GM21619 (cell line): ENCODE results near the gene KCNH4.
"Not testable (repeated sequence)": the region's sequence is repeated elsewhere in the genome, so short reads cannot be mapped to it uniquely, and the experiment has no call there.

Source experiments
- ATAC-seq: cut with Tn5 transposase; IDR thresholded peaks from one replicate; pipeline ENCODE4 v1.9.1; 2021; ENCODE audit not compliant: unreplicated experiment

The KCNH4 gene

DNA sequence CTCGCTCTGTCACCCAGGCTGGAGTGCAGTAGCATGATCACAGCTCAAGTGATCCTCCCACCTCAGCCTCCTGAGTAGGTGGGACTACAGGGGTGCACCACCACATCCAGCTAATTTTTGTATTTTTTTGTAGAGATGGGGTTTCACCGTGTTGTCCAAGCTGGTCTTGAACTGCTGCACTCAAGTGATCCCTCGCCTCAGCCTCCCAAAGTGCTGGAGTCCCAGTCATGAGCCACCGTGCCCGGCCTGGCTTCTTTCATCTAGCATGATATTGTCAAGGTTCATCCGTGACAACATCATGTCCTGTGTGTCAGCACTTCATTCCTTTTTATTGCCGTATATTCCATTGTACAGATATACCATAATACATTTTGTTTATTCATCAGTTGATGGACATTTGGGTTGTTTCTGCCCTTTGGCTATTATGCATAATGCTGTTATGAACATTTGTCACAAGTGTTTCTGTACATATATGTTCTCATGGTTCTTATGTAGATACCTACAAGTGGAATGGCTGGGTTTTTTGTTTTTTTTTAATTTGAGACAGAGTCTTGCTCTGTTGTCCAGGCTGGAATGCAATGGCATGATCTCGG lies 16.7 kb upstream of the KCNH4 start:
- no peak for ATAC-seq

DNA sequence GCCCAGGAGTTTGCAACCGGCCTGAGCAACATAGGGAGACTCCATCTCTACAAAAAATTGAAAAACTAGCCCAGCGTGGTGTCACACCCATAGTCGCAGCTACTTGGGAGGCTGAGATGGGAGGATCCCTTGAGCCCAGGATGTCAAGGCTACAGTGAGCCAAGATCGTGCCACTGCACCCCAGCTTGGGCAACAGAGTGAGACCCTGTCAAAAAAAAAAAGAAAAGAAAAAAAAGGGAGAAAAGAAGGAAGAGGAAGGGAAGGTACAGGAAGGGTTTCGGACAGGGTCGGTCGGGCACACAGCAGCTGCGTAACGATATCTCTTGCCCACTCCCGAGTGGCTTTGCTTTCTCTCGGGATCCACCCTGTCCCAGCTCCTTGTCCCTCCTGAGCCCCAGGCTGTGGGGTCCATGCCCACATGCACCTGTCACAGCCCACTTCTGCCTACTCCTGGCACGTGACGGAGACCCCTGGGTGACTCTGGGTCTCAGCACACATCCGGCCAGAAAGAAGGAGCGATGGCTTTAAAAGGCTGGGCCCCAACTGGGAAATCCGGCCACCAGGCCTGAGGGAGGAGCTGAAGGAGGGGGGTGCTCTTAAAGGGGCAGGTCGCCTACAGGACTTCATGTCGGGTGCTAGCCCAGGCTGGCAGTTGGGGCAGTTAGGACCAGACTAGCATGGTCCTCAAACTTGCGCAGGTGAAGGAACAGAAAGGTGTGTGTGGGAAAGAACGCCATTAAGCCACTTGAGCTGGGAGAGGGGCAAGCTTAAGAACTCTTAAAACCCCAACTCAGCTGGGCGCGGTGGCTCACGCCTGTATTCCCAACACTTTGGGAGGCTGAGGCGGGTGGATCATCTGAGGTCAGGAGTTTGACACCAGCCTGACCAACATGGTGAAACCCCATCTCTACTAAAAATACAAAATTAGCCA lies 13.3 kb upstream of the KCNH4 start, which contains the start of gene GHDC:
Gene GHDC (minus strand): TSS at position 526 of the 931 bp plus-strand sequence. CDS start 913 bp downstream, outside the sequence.
- peak; percentile 89 for ATAC-seq

DNA sequence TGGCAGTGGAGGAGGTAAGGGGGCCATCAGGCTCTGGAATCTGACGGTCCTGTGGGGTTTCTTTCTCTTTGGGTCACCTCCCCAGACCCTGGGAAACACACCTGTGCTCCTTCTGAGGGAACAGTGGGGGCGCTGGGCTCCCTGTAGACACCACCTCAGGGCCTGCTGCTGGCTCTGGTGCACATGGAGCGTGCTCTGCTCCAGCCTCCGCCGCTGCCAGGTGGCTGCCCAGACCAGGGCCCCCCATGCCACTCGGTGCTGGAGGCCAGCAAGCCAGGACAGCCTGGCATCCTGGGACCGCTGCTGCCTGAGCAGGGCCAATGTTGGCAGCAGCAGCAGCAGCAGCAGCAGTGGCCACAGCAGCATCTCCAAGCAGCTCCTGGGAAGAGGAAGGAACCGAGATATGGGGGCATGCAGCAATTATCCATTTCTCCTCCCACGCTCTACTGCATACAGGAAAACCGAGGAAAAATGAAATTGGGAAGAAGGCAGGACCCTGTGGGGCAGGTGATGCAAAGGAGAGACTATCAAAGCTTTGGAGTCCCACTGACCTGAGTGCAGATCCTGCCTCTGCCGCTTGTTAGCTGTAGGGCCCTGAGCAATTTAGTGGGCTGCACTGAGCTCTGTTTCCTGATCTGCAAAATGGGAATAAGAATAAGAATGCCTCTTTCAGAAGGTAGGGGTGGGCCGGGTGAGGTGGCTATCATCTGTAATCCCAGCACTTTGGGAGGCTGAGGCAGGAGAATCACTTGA lies 12.4 kb upstream of the KCNH4 start:
- no peak for ATAC-seq

DNA sequence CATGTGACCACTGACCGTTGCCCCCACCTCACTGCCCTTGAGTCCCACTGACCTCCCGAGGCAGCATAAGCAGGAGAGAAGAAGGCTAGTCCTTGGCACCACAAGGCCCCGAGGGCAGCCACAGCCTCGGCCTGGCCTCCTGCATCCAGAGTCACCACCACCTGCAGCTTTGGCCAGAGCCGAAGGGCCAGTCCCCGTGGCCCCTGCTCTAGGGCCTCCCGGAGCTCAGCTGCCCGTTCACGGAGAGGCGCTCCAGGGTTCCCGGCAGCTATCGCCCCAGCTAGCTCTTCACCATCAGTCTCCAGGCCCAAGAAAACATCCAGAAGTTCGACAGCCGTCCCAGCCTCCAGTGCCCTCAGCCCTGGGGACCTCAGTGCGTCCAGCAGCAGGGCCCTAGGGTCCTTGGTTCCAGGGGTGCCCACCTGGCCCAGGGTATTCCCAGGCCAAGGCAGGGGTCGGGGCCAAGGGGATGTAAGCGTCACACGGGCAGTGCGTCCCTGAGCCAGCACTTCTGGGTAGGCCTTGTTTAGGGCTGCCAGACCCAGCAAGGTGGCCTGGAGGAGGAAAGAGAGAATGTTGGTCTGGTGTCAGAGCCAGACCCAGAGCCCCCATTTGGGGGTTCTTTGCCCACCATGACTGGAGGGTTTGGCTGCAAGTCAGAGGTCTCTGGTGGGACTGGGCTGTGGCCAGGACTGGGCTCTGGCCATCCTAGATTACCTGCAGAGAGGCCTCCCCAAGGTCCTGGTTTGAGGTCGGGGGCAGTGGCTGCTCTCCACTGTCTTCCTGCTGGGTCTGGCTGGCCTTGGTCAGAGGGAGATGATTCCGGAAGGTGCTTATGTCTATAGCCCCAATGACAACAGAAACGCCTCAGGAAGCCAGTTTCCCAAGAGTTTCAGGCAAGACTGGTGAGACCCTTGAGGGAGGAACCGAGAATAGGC lies 11.5 kb upstream of the KCNH4 start:
- ATAC-seq, result no peak

DNA sequence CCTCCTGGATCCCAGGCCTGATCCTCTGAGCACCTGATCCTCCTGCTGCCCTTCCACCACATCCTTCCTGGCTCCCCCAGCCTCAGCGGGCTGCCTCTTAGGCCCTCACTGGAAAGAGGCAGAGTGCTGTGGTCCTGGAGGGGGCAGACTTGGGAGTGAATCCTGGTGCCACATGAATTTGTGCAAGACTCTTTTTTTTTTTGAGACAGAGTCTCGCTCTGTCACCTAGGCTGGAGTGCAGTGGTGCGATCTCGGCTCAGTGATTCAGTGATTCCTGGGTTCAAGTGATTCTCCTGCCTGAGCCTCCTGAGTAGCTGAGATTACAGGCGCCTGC lies 10.3 kb upstream of the KCNH4 start:
- no peak for ATAC-seq

DNA sequence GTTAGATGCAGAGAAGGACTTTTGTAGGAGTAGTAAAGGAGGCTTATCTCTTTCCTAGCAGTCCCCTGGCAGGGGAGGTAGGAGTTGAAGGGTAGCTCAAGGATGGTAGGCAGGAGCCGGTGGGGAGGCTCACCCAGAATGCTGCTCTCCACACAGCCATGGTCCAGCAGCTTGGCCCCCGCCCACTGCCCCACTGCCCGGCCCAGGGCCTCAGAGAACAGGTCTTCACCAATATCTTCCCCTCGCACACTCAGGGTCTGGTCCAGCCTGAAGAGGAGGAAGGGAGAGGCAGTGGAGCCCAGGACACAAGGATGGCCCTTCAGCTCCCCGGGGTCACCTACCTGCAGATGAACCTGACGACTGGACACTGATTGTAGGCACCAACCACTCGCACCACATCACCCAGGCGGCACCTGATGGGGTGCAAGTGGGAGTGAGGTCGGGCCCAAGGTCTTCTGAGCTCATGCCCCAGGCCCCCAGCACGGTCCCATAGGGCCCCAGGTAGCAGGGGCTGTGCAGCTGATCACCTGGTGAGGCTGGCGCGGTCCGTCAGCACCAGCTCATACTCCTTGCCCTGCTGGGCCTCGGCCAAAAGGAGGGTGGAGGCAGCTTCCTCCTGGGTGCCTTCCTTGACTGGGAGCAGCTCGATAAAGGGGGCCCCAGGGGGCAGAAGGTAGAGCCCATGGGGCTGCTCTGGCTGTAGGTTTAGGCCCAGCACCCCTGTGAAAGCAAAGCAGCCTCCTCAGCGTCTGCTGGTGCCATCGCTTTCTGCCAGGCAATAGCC lies 9.7 kb upstream of the KCNH4 start:
- no peak for ATAC-seq

DNA sequence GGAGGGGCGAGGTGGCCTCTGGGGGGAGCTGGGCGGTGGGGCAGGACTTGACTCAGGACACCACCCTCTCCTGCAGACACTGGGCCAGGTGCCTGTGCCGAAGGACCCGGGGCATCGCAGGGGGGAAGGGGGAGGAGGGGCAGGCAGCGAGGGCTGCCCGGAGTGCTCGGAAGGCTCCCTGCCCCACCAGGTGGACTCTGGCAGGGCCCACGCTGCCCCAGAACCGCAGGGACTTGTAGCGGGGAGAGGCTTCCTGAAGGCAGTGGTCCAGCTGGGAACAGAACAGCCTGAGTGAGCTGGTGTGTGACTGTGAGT lies 8.7 kb upstream of the KCNH4 start:
- ATAC-seq, result no peak

DNA sequence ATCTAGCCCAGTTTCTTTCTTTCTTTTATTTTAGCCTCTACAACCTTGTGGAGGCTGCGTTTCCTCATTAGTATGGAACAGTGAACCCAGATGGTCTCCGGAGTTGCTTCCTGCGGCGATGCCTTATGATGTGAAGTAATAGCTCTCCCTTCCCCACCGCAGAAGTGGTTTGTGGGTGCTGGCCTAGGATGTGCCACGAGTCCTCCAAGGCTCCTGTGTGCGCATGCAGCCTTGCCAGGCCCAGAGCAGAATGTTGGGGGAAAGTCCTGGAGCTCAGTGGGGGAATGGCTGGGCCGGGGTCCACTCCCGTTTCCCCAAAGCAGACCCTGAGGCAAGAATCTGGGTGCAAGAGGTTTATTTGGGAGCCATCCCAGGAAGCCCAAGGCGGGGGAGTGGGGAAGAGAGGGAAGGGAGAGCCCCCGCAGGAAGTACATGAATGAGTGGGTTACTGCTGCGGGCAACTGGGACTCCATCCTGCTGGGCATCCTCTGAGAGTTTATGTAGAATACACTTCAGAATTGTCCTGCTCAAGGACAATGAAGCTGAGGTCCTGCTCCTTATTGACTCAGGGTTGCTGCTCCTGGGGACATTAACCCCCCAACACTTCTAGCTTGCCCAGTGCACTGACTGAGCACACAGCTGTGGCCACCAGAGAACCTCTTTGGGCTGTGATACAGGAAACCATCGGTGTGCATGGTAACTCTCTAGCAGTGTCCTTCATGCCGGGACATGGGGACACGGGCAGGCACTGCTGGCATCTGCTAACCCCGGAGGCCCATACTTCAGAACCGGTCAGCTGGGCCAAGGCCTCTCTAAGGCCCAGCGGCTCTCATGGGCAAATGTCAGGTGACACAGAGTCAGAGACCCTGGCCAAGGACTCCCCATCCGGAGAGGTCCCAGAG lies 8.1 kb upstream of the KCNH4 start:
- no peak for ATAC-seq

DNA sequence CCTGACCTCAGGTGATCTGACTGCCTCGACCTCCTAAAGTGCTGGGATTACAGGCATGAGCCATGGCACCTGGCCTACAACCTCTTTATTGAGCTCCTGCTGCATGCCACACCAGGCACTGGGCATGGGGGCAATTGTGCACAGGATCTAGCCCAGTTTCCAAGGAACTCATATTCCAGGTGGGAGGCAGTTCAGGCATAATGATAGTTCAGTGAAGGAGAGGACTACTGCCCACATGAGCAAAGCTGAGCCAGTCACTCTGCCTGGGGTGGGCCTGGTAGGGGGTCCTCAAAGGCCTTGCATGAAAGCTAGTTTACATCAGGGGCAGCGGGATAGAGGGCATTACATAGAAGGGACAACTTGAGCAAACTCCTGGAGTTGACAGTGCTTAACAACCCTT lies 6.9 kb upstream of the KCNH4 start:
- no peak for ATAC-seq

DNA sequence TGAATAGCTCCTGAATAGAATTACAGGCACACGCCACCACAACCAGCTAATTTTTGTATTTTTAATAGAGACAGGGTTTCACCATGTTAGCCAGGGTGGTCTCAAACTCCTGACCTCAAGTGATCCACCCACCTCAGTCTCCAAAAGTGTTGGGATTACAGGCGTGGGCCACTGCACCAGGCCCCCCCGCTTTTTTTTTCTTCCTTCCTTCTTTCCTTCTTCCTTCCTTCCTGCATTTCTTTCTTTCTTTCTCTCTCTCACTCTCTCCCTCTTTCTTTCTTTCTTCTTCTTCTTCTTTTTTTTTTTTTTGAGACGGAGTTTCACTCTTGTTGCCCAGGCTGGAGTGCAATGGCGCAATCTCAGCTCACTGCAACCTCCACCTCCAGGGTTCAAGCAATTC lies 5.2 kb upstream of the KCNH4 start:
- not testable (repeated sequence) for ATAC-seq

DNA sequence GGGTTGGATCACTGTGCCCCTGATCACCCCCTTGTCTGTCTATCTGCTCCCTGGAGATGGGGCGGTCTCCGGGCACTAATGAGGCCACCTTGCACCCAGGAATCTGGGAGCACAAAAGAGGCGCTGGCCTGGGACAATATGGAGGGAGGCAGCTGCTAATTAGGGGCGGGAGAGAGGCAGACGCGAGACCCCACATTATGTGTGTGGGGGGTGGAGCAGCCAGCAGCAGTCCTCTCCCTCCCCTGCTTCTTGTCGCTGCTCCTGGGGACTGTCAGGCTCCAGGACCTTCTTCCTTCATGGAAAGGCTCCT lies 4.6 kb upstream of the KCNH4 start:
- no peak for ATAC-seq

DNA sequence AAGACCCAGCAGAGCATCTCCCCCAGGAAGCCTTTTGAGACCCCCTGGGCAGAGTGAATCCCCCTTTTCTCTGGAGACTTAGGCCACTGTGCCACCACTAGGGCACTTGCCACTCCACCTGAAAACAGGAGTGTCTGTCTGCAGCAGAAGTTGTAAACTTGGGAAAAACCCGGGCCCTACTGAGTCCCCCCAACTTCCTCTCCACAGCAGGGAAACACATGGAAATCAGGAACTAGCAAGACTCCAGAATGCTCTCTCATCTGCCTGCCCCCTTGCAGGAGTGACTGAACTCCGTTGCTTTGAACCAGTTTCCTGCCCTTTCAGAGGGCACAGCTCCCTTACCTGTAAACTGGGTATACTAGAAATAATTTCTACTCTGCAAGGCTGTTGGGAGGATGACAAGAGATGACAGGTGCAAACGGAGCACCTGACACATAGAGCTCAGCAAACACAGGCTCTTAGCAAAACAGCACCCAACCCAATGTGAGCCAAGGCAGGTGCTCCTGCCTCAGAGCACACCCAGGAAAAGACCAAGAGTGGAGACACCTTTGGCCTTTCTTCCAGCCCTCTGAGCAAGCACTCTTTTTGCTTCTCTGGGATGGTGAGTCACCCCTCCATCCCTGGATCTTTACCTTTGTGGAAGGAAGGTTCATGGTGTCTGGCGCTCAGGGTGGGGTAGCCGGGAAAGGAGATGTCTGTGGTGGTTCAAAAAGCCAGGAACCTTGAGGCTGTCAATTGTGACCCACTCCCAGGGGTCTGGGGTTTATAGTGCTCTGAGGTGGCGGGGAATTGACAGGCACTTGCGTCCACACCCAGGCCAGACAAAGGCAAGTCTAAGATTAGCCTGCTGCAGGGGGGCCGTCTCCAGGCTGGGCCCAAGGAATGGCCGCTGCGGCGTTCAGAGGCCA lies 4.0 kb upstream of the KCNH4 start, which contains the start of gene HCRT:
Gene HCRT (minus strand): TSS at position 740 of the 908 bp plus-strand sequence. CDS start 87 bp downstream, at position 653.
- no peak for ATAC-seq

DNA sequence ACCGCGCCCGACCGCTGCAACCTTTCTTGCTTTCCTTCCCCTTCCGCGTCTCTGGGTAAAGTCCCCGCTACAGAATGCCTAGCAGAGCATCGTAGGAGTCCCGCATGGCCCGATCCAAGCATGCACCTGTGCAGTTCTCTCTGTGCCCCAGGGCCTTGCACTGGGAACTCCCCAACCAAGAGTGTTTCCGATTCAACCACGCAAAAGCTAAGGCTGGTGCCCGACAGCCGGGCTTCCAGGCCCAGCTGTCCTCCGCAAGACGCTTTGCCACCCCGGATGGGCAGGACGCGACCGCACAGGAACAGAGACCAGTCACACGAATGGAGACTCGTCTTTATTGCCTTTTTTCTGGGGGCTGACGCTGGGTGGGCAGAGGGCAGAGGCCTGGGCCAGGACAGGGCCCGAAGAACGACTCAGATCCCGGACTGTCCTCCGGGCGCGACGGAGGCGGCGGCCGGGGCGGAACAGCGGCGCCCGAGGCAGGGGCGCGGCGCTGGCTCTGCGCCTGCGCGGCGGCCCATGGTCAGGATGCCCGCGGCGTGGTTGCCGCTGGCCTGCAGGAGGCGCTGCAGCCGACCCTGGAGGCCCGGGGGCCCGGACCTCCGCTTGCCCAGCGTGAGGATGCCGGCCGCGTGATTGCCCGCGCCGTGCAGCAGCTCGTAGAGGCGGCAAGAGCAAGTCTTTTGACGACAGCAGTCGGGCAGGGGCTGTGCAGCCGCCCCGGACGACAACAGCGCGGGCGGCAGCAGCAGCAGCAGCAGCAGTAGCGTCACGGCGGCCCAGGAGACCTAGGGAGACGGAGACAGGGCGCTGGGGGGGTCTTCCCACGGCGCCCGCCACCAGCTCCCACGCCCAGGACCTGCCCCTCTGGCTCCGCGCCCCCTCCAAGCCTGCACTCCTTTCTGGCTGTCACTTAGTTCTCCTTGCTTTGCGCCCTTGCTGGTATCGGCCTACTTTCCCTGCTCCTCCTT lies 3.1 kb upstream of the KCNH4 start:
- peak; percentile 60 for ATAC-seq

DNA sequence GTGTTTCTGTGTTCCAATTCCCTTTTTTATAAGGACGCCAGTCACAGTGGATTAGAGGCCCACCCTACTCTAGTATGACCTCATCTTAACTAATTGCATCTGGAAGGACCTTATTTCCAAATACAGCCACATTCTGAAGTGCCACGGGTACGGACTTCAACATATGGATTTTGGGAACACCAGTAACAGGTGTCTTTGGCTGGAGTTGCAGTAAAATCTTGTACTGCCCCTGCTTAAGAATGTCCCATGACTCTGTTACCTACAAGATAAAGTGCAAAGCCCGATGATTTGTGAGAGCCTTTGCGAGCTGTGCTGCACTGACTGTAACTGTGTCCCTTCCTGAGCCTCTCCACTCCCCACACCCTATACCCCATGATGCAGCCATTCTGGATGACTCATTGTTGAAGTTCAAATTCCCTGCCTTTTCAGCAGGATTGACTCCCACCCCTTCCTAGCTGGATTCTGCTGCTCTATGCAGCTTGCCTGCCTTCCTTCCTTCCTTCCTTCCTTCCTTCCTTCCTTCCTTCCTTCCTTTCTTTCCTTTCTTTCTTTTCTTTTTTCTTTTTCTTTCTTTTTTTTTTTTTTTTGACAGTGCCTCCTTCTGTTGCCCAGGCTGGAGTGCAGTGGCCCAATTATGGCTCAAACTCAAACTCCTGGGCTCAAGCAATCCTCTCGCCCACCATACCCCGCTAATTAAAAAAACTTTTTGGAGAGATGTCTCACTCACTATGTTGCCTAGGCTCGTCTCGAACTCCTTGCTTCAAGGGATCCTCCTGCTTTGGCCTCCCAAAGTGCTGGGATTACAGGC lies 2.2 kb upstream of the KCNH4 start:
- no peak for ATAC-seq

DNA sequence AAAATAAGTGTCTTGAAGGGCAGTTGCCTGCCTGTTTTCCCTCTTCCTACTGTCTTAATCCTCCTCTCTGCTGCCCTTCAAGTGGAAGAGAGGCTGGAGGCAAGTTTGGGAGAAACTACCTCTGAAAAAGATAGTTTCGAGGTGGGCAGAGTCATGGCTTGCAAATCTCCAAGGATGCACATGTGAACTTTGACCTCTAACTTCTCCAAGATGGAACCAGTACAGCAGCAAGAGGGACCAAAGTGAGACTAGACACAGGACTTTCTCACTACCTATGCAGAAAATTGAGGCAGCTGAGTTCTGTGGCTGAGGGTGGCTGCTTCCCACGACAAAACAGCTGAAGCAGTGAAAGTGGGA lies 887 bp upstream of the KCNH4 start:
- ATAC-seq, result no peak

DNA sequence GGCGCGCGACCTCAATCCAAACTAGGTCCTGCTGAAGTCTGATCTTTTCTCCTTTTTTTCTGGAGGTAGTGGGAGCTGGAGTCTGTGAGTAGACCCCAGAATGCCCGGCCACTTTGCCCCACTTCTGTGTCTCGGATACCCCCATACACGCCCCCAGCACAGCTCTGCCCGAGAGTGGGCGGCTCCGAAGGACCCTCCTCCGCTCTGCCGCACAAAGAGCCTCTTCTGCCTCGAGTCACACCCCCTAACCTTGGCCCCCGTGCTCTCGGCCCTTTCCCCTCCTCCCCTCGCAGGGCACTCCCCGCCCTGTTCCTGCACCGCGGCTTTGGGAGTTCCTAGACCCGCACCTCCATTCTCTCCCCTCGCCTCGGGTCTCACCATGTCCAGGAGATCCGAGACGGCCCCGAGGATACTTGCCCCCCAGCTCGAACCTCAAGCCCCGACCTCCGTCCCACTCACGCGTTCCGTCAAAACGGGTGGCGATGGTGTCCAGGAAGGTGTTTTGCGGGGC lies 476 bp downstream of the KCNH4 start:
- ATAC-seq, result no peak
